Smooth muscle cell (in vitro differentiated cells): ENCODE measurements around the gene COL5A1. TPM values are rescaled to one million over a fixed set of nuclear protein-coding genes. Genes with fewer than 3 reads are reported as not detected.

Experiments
- DNase-seq: peaks from one replicate; lab custom pipeline; 2025; ENCODE audit not compliant: unreplicated experiment; lab: John Stamatoyannopoulos, UW
- H2AFZ ChIP-seq: fragments of 200-600 bp; sonication (generic); 2 replicates; pipeline ENCODE4 v1.6.0; 2016; ENCODE audit warnings: antibody characterized with exemption, low read depth, mild to moderate bottlenecking
- H3F3A ChIP-seq: fragments of 200-600 bp; sonication (generic); 2 replicates; pipeline ENCODE4 v1.6.0; 2017; ENCODE audit warnings: antibody characterized with exemption, low read depth
- H3K27ac ChIP-seq: fragments of 200-600 bp; sonication (generic); 2 replicates; pipeline ENCODE4 v1.5.1; 2016; ENCODE audit warnings: low read depth, mild to moderate bottlenecking
- H3K27me3 ChIP-seq: fragments of 200-600 bp; sonication (generic); 2 replicates; pipeline ENCODE4 v1.6.1; 2016; ENCODE audit warnings: low read depth, mild to moderate bottlenecking
- H3K36me3 ChIP-seq: fragments of 200-600 bp; sonication (generic); 2 replicates; pipeline ENCODE4 v1.5.1; 2016; ENCODE audit warnings: low read depth
- H3K4me1 ChIP-seq: fragments of 200-600 bp; sonication (generic); 2 replicates; pipeline ENCODE4 v1.5.1; 2016; ENCODE audit warnings: low read depth
- H3K4me2 ChIP-seq: fragments of 200-600 bp; sonication (generic); 2 replicates; pipeline ENCODE4 v1.6.0; 2016; ENCODE audit warnings: mild to moderate bottlenecking
- H3K4me3 ChIP-seq: fragments of 200-600 bp; sonication (generic); 2 replicates; pipeline ENCODE4 v1.5.1; 2016; ENCODE audit warnings: mild to moderate bottlenecking
- H3K79me2 ChIP-seq: fragments of 200-600 bp; sonication (generic); 2 replicates; pipeline ENCODE4 v1.6.0; 2016; ENCODE audit warnings: low read depth, mild to moderate bottlenecking
- H3K9ac ChIP-seq: fragments of 200-600 bp; sonication (generic); 2 replicates; pipeline ENCODE4 v1.6.0; 2016; ENCODE audit warnings: low read depth
- H3K9me3 ChIP-seq: fragments of 200-600 bp; sonication (generic); replicated peaks from 2 replicates; pipeline ENCODE4 v1.5.1; 2016; ENCODE audit warnings: low read depth
- H4K20me1 ChIP-seq: fragments of 200-600 bp; sonication (generic); 2 replicates; pipeline ENCODE4 v1.6.0; 2016; ENCODE audit warnings: low read depth
- CTCF ChIP-seq: fragments of 200-600 bp; sonication (generic); IDR thresholded peaks from 2 replicates; pipeline ENCODE4 v1.5.1; 2017; ENCODE audit warnings: borderline replicate concordance, mild to moderate bottlenecking, antibody characterized with exemption; ENCODE audit not compliant: insufficient read depth, poor library complexity, severe bottlenecking
- whole genome bisulfite sequencing: methylation state at CpG from one replicate; pipeline ENCODE4 v1.1.7; 2016; ENCODE audit warnings: low lambda C conversion rate; 5-methylcytosine and 5-hydroxymethylcytosine counted together
- polyA plus RNA-seq: library from polyadenylated mRNA; unstranded; fragments of >200 nt; fragmentation: Nextera tagmentation; extraction: Ambion mirVana; gene quantifications from 2 replicates; pipeline ENCODE4 v1.2.1, GENCODE V29; 2016
- total RNA-seq: library from RNA; depleted of rRNA; stranded (reverse); fragments of >200 nt; gene quantifications from 2 replicates; pipeline ENCODE4 v1.2.3, GENCODE V29; 2014

The COL5A1 gene
- total and polyA plus RNA-seq, 2 experiments from 2014 or later: 1,084 to 1,443 TPM

DNA sequence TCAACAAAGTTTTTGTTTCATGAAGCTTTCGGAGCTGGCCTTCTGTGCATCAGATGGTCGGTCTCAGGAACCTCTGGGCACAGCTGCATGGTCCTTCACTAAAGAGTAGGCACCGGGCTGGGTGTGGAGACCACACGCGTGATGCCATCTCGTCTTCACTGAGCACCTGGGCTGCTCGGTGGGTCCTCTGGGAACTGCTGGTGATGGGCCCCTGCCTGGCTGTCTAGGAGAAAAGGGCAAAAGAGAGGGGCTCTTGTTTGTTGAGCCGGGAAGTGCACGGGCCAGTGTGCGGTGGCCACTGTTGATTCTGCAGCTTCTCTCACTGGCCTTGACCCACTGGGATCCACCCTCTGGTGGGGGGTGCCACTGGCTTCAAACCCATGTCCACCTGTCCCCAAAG, 46.0 kb downstream of the COL5A1 start:
- Histone ChIP-seq H2AFZ (no peak overlapping the region), H3K4me1 (no peaks in the 10 kb centered on the region), H3F3A (peaks cover 82% of the 10 kb centered on the region), H3K9ac (no peak overlapping the region), H3K27ac (peak overlapping the region; percentile 96), H3K79me2 (peaks cover 100% of the 10 kb centered on the region), H4K20me1 (peaks cover 100% of the 10 kb centered on the region), H3K4me2 (no peak overlapping the region), H3K36me3 (peaks cover 9% of the 10 kb centered on the region), H3K4me3 (no peak overlapping the region), H3K9me3 (no peaks in the 10 kb centered on the region), H3K27me3 (no peaks in the 10 kb centered on the region)
- no peak for TF ChIP-seq CTCF
- no peak for DNase-seq
- WGBS: 97% methylated on average over 10 of the region's 10 CpGs

GRCh38 chr9:134688231-134688630, 46.6 kb downstream of the COL5A1 start:
- Histone ChIP-seq H2AFZ (no peak overlapping the region), H3K4me3 (no peak overlapping the region), H3K27me3 (no peaks in the 10 kb centered on the region), H3K27ac (peak overlapping the region; percentile 96), H3K4me2 (no peak overlapping the region), H3K79me2 (peaks cover 100% of the 10 kb centered on the region), H3K9me3 (no peaks in the 10 kb centered on the region), H3K4me1 (peaks cover 4% of the 10 kb centered on the region), H3K36me3 (peaks cover 12% of the 10 kb centered on the region), H3F3A (peaks cover 82% of the 10 kb centered on the region), H3K9ac (no peak overlapping the region), H4K20me1 (peaks cover 100% of the 10 kb centered on the region)
- WGBS: 98% methylated on average over 15 of the region's 15 CpGs
- no peak for TF ChIP-seq CTCF
- DNase-seq: no peak

DNA sequence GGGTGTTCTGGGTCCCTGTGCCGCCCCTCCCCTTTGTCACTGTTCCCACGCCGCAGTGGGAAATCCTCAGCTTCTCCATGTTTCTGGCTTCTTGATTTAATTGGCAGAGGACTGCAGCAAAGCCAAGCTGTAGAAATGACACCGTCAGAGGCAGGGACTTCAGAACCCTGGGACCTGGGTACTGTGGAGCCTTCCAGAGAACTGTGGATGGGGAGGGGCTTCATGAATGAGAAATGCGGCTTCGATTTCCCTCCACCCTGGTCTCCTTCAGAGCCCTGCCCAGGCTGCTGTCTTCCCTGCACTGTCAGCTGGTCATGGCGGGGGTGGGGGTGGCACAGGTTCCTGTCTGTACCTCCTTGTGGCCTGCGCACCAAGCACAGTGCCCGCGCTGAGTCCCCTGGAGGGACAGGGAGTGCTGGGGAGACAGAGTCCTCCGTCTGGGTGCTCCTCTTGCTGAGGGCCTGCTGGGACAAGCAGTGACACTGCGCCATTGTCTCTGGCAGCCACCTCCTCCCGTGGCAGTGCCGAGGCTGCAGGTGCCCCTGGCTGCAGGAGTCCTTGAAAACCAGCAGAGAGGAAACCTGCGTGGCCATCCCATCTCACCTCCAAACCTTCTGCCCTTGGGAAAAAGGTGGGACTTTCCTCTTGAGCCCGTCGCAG, 47.2 kb downstream of the COL5A1 start:
- peak overlapping the region; percentile 67 for H3K4me2 ChIP-seq
- no peaks in the 10 kb centered on the region for H3K9me3 ChIP-seq
- TF ChIP-seq CTCF: no peak
- H3F3A ChIP-seq: peaks cover 83% of the 10 kb centered on the region
- peak overlapping the region; percentile 96 for H3K27ac ChIP-seq
- 91% methylated on average over 17 of the region's 17 CpGs for WGBS
- peaks cover 4% of the 10 kb centered on the region for H3K4me1 ChIP-seq
- no peak overlapping the region for H3K4me3 ChIP-seq
- H2AFZ ChIP-seq: no peak overlapping the region
- H4K20me1 ChIP-seq: peaks cover 100% of the 10 kb centered on the region
- peaks cover 100% of the 10 kb centered on the region for H3K79me2 ChIP-seq
- DNase-seq: no peak
- H3K36me3 ChIP-seq: peaks cover 18% of the 10 kb centered on the region
- no peak overlapping the region for H3K9ac ChIP-seq
- no peaks in the 10 kb centered on the region for H3K27me3 ChIP-seq
